Osteoblast (primary cell): ENCODE data around the gene KIF21B. TPM values are rescaled to one million over a fixed set of nuclear protein-coding genes. Genes with fewer than 3 reads are reported as not detected.

ENCODE experiments used
- DNase-seq: peaks from one replicate; pipeline ENCODE4 v3.0.0; 2011; ENCODE audit warnings: low spot score, mixed read lengths; ENCODE audit not compliant: insufficient read length; ENCODE audit errors: missing footprints
- H2AFZ ChIP-seq: 2 replicates; pipeline ENCODE4 v1.6.0; 2011; ENCODE audit warnings: mild to moderate bottlenecking, low read length
- H3K27ac ChIP-seq: 2 replicates; pipeline ENCODE4 v1.5.1; 2011; ENCODE audit warnings: mild to moderate bottlenecking, low read depth, low read length, moderate library complexity
- H3K27me3 ChIP-seq: 2 replicates; pipeline ENCODE4 v1.6.0; 2012; ENCODE audit warnings: mild to moderate bottlenecking, control low read depth, inconsistent platforms, low read length, moderate library complexity; ENCODE audit not compliant: insufficient read depth
- H3K36me3 ChIP-seq: 2 replicates; pipeline ENCODE4 v1.5.1; 2011; ENCODE audit warnings: mild to moderate bottlenecking, low read length, control low read depth, moderate library complexity; ENCODE audit not compliant: insufficient read depth
- H3K4me1 ChIP-seq: 2 replicates; pipeline ENCODE4 v1.5.1; 2011; ENCODE audit warnings: mild to moderate bottlenecking, low read length, control low read depth, moderate library complexity; ENCODE audit not compliant: insufficient read depth
- H3K4me2 ChIP-seq: 2 replicates; pipeline ENCODE4 v1.6.0; 2011; ENCODE audit warnings: mild to moderate bottlenecking, low read length; ENCODE audit not compliant: insufficient read depth
- H3K4me3 ChIP-seq: fragments of 200-600 bp; sonication (generic); 3 replicates; pipeline ENCODE4 v1.5.1; 2012; ENCODE audit warnings: mild to moderate bottlenecking, low read length, inconsistent platforms; ENCODE audit not compliant: insufficient read depth
- H3K79me2 ChIP-seq: 2 replicates; pipeline ENCODE4 v1.6.0; 2012; ENCODE audit warnings: mild to moderate bottlenecking, low read length, control low read depth, inconsistent platforms; ENCODE audit not compliant: insufficient read depth
- H3K9me3 ChIP-seq: 2 replicates; pipeline ENCODE4 v1.5.1; 2011; ENCODE audit warnings: low read depth, low read length, control low read depth
- H4K20me1 ChIP-seq: 2 replicates; pipeline ENCODE4 v1.6.0; 2012; ENCODE audit warnings: mild to moderate bottlenecking, low read length, control low read depth; ENCODE audit not compliant: insufficient read depth
- CTCF ChIP-seq: IDR thresholded peaks from 2 replicates; pipeline ENCODE4 v1.5.1; 2011; ENCODE audit warnings: mild to moderate bottlenecking, low read depth, low read length, moderate library complexity; ENCODE audit errors: extremely low read depth
- total RNA-seq: library from RNA; depleted of rRNA; stranded (reverse); fragments of >200 nt; gene quantifications from 2 replicates; pipeline ENCODE4 v1.2.3, GENCODE V29; 2012

The KIF21B gene
- total RNA-seq, 1 donor: under 0.01 TPM

GRCh38 chr1:201004732-201005131, 18.8 kb downstream of the KIF21B start:
- Histone ChIP-seq H3K9me3 (no peaks in the 10 kb centered on the region), H2AFZ (no peak overlapping the region), H3K36me3 (no peaks in the 10 kb centered on the region), H3K4me2 (no peak overlapping the region), H3K27me3 (no peaks in the 10 kb centered on the region), H3K4me1 (no peaks in the 10 kb centered on the region), H4K20me1 (no peaks in the 10 kb centered on the region), H3K79me2 (no peaks in the 10 kb centered on the region), H3K27ac (no peak overlapping the region), H3K4me3 (no peak overlapping the region)
- TF ChIP-seq CTCF: no peak
- no peak for DNase-seq

GRCh38 chr1:201004154-201004553, 19.4 kb downstream of the KIF21B start:
- Histone ChIP-seq H3K27me3 (no peaks in the 10 kb centered on the region), H3K27ac (no peak overlapping the region), H4K20me1 (no peaks in the 10 kb centered on the region), H3K79me2 (no peaks in the 10 kb centered on the region), H3K4me3 (no peak overlapping the region), H3K4me2 (no peak overlapping the region), H3K4me1 (no peaks in the 10 kb centered on the region), H3K36me3 (no peaks in the 10 kb centered on the region), H2AFZ (no peak overlapping the region), H3K9me3 (no peaks in the 10 kb centered on the region)
- no peak for TF ChIP-seq CTCF
- DNase-seq: no peak

- H3K36me3 ChIP-seq: no peaks in the 10 kb centered on the region
- no peaks in the 10 kb centered on the region for H3K4me1 ChIP-seq
- H2AFZ ChIP-seq: no peak overlapping the region
- TF ChIP-seq CTCF: no peak
- H3K27ac ChIP-seq: no peak overlapping the region
- no peaks in the 10 kb centered on the region for H3K9me3 ChIP-seq
- H4K20me1 ChIP-seq: no peaks in the 10 kb centered on the region
- no peak overlapping the region for H3K4me3 ChIP-seq
- H3K79me2 ChIP-seq: no peaks in the 10 kb centered on the region
- no peak overlapping the region for H3K4me2 ChIP-seq
- H3K27me3 ChIP-seq: no peaks in the 10 kb centered on the region
- DNase-seq: no peak
Observed at GRCh38 chr1:201002510-201002909, 21.0 kb downstream of the KIF21B start.

- no peak overlapping the region for H3K27ac ChIP-seq
- H3K4me3 ChIP-seq: no peak overlapping the region
- no peak overlapping the region for H3K4me2 ChIP-seq
- DNase-seq: no peak
- H3K36me3 ChIP-seq: no peaks in the 10 kb centered on the region
- no peaks in the 10 kb centered on the region for H3K79me2 ChIP-seq
- no peak for TF ChIP-seq CTCF
- no peaks in the 10 kb centered on the region for H3K27me3 ChIP-seq
- H3K4me1 ChIP-seq: no peaks in the 10 kb centered on the region
- H2AFZ ChIP-seq: no peak overlapping the region
- H4K20me1 ChIP-seq: no peaks in the 10 kb centered on the region
- no peaks in the 10 kb centered on the region for H3K9me3 ChIP-seq
Observed at GRCh38 chr1:201001962-201002361, 21.6 kb downstream of the KIF21B start.
